CD4-positive, alpha-beta T cell (primary cell): Measurements from ENCODE around the gene OFD1. TPM values are rescaled to one million over a fixed set of nuclear protein-coding genes. Genes with fewer than 3 reads are reported as not detected.
"Not testable (repeated sequence)": the region's sequence is repeated elsewhere in the genome, so short reads cannot be mapped to it uniquely, and the experiment has no call there.

Experiments used
- ATAC-seq: fragments of 200-7000 bp; cut with Tn5 transposase; one replicate; pipeline ENCODE4 v1.10.0; 2022; ENCODE audit warnings: mild to moderate bottlenecking; ENCODE audit not compliant: poor library complexity
- CTCF ChIA-PET: fragments of 350-600 bp; sonication (Branson Sonifier 250); formaldehyde crosslinking; loops from one replicate; lab custom pipeline; 2021; ENCODE audit warnings: antibody characterized with exemption, inconsistent platforms; lab: Charles Lee
- POLR2A ChIA-PET: fragments of 350-600 bp; sonication (Branson Sonifier 250); formaldehyde crosslinking; loops from one replicate; lab custom pipeline; 2021; ENCODE audit warnings: antibody characterized with exemption, inconsistent platforms; lab: Charles Lee
- DNase-seq, 14 experiments: peaks; one replicate each; pipeline ENCODE4 v3.0.0-alpha.2; 2013 to 2020; ENCODE audit warnings: mixed read lengths in 2 of 14
- H3K27ac ChIP-seq, 2 donors: one replicate each; pipeline versions ENCODE4 v1.5.1 to v1.7.0; 2013; ENCODE audit warnings: low read length in 2 of 2, low read depth in 1 of 2, mild to moderate bottlenecking in 1 of 2
- H3K27me3 ChIP-seq, 2 experiments: 1 replicate in 1 of 2; 2 replicates in 1 of 2; pipeline versions ENCODE4 v1.6.1 to v1.7.0; 2013; ENCODE audit warnings: low read length in 2 of 2, control low read depth in 1 of 2, mild to moderate bottlenecking in 1 of 2, moderate library complexity in 1 of 2; ENCODE audit not compliant: insufficient read depth in 2 of 2, control insufficient read depth in 1 of 2
- H3K36me3 ChIP-seq: one replicate; pipeline ENCODE4 v1.6.1; 2013; ENCODE audit warnings: low read length, control low read depth; ENCODE audit not compliant: insufficient read depth
- H3K4me1 ChIP-seq: one replicate; pipeline ENCODE4 v1.6.1; 2013; ENCODE audit warnings: low read length, control low read depth; ENCODE audit not compliant: insufficient read depth
- H3K4me3 ChIP-seq: one replicate; pipeline ENCODE4 v1.5.1; 2013; ENCODE audit warnings: mild to moderate bottlenecking, low read length, moderate library complexity
- H3K9me3 ChIP-seq, 2 experiments: 1 replicate in 1 of 2; 2 replicates in 1 of 2; pipeline versions ENCODE4 v1.6.1 to v1.7.0; 2013; ENCODE audit warnings: low read length in 2 of 2, mild to moderate bottlenecking in 2 of 2, control low read depth in 1 of 2, moderate library complexity in 1 of 2; ENCODE audit not compliant: control insufficient read depth in 1 of 2, insufficient read depth in 1 of 2
- H3K27ac Mint-ChIP-seq: one replicate; pipeline ENCODE4 v1.8.0; 2020; ENCODE audit warnings: mixed read lengths
- H3K27me3 Mint-ChIP-seq: one replicate; pipeline ENCODE4 v1.8.0; 2021; ENCODE audit warnings: mixed read lengths
- H3K36me3 Mint-ChIP-seq: one replicate; pipeline ENCODE4 v1.8.0; 2021; ENCODE audit warnings: low read depth, mixed read lengths
- H3K4me1 Mint-ChIP-seq: one replicate; pipeline ENCODE4 v1.8.0; 2021; ENCODE audit warnings: low read depth, mixed read lengths
- H3K4me3 Mint-ChIP-seq: one replicate; pipeline ENCODE4 v1.8.0; 2020; ENCODE audit warnings: mild to moderate bottlenecking, mixed read lengths
- H3K9me3 Mint-ChIP-seq: one replicate; pipeline ENCODE4 v1.8.0; 2020; ENCODE audit warnings: mixed read lengths
- CTCF ChIP-seq: fragments of 200-600 bp; IDR thresholded peaks from one replicate; pipeline ENCODE4 v1.8.0; 2022; ENCODE audit warnings: antibody characterized with exemption, mild to moderate bottlenecking
- intact Hi-C, 2 experiments: fragments of 100-400 bp; cut with DNase I in 1 of 2; cut with micrococcal nuclease in 1 of 2; formaldehyde crosslinking; loops; one replicate each; pipeline versions ENCODE4 v1.15.1 to v1.9.0; 2023 to 2025; cut with DNase I, micrococcal nuclease
- total RNA-seq, 174 experiments: library from RNA in 2 of 174; stranded (reverse) in 2 of 174; gene quantifications; one replicate each; pipeline ENCODE4 v1.2.3 and lab custom pipeline; 2021 to 2026

OFD1 gene
- total RNA-seq, 2 experiments from 2014 or later: 59.1 to 60.0 TPM

DNA sequence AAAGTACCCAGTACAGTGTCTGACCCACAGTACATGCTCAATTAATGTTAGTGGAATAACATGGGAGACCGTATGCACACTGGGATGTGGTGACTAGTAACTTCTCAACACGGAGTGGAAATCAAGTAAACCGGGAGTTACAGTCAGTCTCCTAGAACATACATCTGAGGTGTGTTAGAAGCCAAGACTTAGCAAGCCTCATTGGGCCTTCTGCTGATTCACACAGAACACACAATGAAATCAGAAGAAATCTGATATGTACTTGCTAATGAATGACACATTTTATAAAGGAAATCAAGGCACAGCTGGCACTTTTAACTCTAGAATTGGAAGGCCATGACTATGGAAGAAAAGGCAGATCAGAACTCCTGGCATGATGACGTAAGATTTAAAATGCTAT, 13.2 kb upstream of the OFD1 start:
- H3K4me3 Mint-ChIP-seq: no peak overlapping the region
- ATAC-seq (no peak), DNase-seq (no peak)
- TF ChIP-seq CTCF: no peak
- H3K4me1 Mint-ChIP-seq: peaks cover 69% of the 10 kb centered on the region
- ChIA-PET POLR2A (interaction anchor here (9.0 kb wide), 1 partner anchor 13 kb away, joined by 105 read pairs; the partner anchor contains the start of genes OFD1 and TRAPPC2), CTCF (interaction anchor here (0.6 to 1.6 kb wide), 3 partner anchors 15 to 66 kb away, joined by 3 to 5 read pairs (median 3); no protein-coding TSS in a partner anchor)
- H3K9me3 ChIP-seq: no peaks in the 10 kb centered on the region
- no peak overlapping the region for H3K4me3 ChIP-seq
- H3K9me3 Mint-ChIP-seq: no peaks in the 10 kb centered on the region
- H3K27ac Mint-ChIP-seq: peak overlapping the region; percentile 58
- no peaks in the 10 kb centered on the region for H3K27me3 ChIP-seq
- peaks cover 67% of the 10 kb centered on the region for H3K36me3 Mint-ChIP-seq
- no peaks in the 10 kb centered on the region for H3K27me3 Mint-ChIP-seq
- H3K4me1 ChIP-seq: peaks cover 41% of the 10 kb centered on the region
- peaks cover 18% of the 10 kb centered on the region for H3K36me3 ChIP-seq
- H3K27ac ChIP-seq: no peak overlapping the region
- intact Hi-C loops: no loop called here

DNA sequence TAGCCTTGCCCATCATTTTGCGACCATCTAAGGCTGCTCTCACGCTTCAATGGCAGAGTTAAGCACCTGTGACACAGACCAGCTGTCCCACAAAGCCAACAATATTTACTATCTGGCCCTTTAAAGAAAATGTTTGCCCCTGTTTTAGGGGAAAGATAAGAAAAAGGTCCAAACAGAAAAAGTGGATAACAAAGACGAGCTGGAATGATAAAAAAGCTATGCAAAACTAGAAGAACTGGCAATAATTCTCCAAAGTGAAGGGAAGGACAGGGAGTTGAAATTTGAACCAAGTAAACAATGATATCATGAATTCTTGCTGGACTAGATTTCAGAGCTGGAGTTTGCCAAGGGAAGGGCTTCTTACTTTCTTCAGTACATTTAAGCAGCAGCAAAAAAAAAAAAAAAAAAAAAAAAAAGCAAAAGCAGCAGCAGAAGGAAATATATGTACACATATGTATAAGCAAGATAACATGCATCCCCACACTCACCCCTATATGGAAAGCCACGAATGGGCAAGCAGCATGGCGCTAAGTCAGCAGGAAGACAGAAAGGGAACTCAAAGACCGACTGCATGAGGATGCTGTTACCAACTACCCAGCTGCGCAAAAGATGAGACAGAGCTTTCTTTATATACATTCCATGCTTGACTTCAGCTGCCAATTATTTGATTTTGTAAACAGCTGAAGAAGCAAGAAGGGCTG, 12.6 kb upstream of the OFD1 start:
- H3K9me3 ChIP-seq: no peaks in the 10 kb centered on the region
- ChIA-PET CTCF (interaction anchor here (0.6 to 1.6 kb wide), 3 partner anchors 12 to 19 kb away, joined by 3 to 5 read pairs (median 3); partner anchors contain the start of genes OFD1 and TRAPPC2), POLR2A (interaction anchor here (0.9 to 9.0 kb wide), 4 partner anchors 12 to 33 kb away, joined by 3 to 105 read pairs (median 5); partner anchors contain the start of genes OFD1, RAB9A and TRAPPC2)
- ATAC-seq: no peak
- H3K4me3 Mint-ChIP-seq: no peak overlapping the region
- no peaks in the 10 kb centered on the region for H3K27me3 Mint-ChIP-seq
- H3K36me3 Mint-ChIP-seq: peaks cover 69% of the 10 kb centered on the region
- peaks cover 71% of the 10 kb centered on the region for H3K4me1 Mint-ChIP-seq
- TF ChIP-seq CTCF: no peak
- peaks cover 38% of the 10 kb centered on the region for H3K4me1 ChIP-seq
- no peaks in the 10 kb centered on the region for H3K9me3 Mint-ChIP-seq
- intact Hi-C loops: no loop called here
- peak overlapping the region; percentile 58 for H3K27ac Mint-ChIP-seq
- no peak for DNase-seq
- H3K36me3 ChIP-seq: peaks cover 18% of the 10 kb centered on the region
- no peaks in the 10 kb centered on the region for H3K27me3 ChIP-seq
- H3K4me3 ChIP-seq: no peak overlapping the region
- no peak overlapping the region for H3K27ac ChIP-seq

DNA sequence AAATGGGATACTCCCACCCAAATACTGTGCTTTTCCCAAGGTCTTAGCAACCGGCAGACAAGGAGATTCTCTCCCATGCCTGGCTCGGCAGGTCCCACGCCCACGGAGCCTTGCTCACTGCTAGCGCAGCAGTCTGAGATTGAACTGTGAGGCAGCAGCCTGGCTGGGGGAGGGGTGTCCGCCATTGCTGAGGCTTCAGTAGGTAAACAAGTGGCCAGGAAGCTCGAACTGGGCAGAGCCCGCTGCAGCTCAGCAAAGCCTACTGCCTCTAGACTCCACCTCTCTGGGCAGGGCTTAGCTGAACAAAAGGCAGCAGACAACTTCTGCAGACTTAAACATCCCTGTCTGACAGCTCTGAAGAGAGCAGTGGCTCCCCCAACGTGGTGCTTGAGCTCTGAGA, 9.7 kb upstream of the OFD1 start:
- H3K27me3 ChIP-seq, H3K9me3 Mint-ChIP-seq, H3K36me3 ChIP-seq, H3K27ac ChIP-seq, H3K9me3 ChIP-seq, intact Hi-C loops, H3K27me3 Mint-ChIP-seq: not testable (repeated sequence)
- peak overlapping the region; percentile 20 for H3K4me3 Mint-ChIP-seq
- peak overlapping the region; percentile 88 for H3K27ac Mint-ChIP-seq
- DNase-seq: peak in 13 of 14 experiments; percentile 33 to 81 (median 52)
- H3K4me1 ChIP-seq: peaks cover 15% of the 10 kb centered on the region
- ATAC-seq: peak; percentile 51
- peaks cover 65% of the 10 kb centered on the region for H3K4me1 Mint-ChIP-seq
- H3K4me3 ChIP-seq: peak overlapping the region; percentile 12
- CTCF ChIA-PET: interaction anchor here (1.1 to 1.6 kb wide), 2 partner anchors 10 to 38 kb away, joined by 3 to 4 read pairs; partner anchors contain the start of genes OFD1 and TRAPPC2
- POLR2A ChIA-PET: interaction anchor here (1.0 to 9.0 kb wide), 6 partner anchors 9 to 747 kb away, joined by 3 to 105 read pairs (median 4); partner anchors contain the start of genes OFD1, RAB9A and TRAPPC2
- peaks cover 74% of the 10 kb centered on the region for H3K36me3 Mint-ChIP-seq

DNA sequence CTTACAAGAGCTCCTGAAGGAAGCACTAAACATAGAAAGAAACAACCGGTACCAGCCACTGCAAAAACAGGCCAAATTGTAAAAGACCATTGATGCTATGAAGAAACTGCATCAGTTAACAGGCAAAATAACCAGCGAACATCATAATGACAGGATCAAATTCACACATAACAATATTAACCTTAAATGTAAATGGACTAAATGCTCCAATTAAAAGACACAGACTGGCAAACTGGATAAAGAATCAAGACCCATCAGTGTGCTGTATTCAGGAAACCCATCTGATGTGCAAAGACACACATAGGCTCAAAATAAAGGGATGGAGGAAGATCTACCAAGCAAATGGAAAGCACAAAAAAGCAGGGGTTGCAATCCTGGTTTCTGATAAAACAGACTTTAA, 8.0 kb upstream of the OFD1 start:
- H3K4me1 Mint-ChIP-seq: peaks cover 62% of the 10 kb centered on the region
- intact Hi-C loops, H3K9me3 ChIP-seq, DNase-seq, H3K4me3 ChIP-seq, H3K4me3 Mint-ChIP-seq, H3K27ac ChIP-seq, CTCF ChIA-PET, H3K9me3 Mint-ChIP-seq, POLR2A ChIA-PET, H3K27me3 Mint-ChIP-seq, H3K27me3 ChIP-seq, ATAC-seq, H3K36me3 ChIP-seq: not testable (repeated sequence)
- peak overlapping the region; percentile 74 for H3K27ac Mint-ChIP-seq
- peaks cover 79% of the 10 kb centered on the region for H3K36me3 Mint-ChIP-seq
- H3K4me1 ChIP-seq: peaks cover 15% of the 10 kb centered on the region

DNA sequence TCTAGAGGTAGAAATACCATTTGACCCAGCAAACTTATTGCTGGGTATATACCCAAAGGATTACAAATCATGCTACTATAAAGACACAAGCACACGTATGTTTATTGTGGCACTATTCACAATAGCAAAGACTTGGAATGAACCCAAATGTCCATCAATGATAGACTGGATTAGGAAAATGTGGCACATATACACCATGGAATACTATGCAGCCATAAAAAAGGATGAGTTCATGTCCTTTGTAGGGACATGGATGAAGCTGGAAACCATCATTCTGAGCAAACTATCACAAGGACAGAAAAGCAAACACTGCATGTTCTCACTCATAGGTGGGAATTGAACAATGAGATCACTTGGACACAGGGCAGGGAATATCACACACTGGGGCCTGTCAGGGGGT, 4.0 kb upstream of the OFD1 start:
- H3K9me3 Mint-ChIP-seq, ATAC-seq, CTCF ChIA-PET, H3K9me3 ChIP-seq, H3K27me3 Mint-ChIP-seq, H3K4me3 ChIP-seq, DNase-seq, H3K36me3 ChIP-seq, H3K27ac ChIP-seq, H3K4me1 ChIP-seq, POLR2A ChIA-PET, H3K27me3 ChIP-seq: not testable (repeated sequence)
- intact Hi-C loops: loop anchor here (5.0 to 10.0 kb wide), 4 partner anchors 33 to 1604 kb away; partner anchors contain the start of genes PIGA (in 1 of the 2) and TCEANC (in 1 of the 2)
- peaks cover 86% of the 10 kb centered on the region for H3K36me3 Mint-ChIP-seq
- H3K4me3 Mint-ChIP-seq: peak overlapping the region; percentile 56
- peaks cover 73% of the 10 kb centered on the region for H3K4me1 Mint-ChIP-seq
- peak overlapping the region; percentile 100 for H3K27ac Mint-ChIP-seq
